PC-9 (cell line): ENCODE measurements around the gene MPPED2. TPM values are rescaled to one million over a fixed set of nuclear protein-coding genes. Genes with fewer than 3 reads are reported as not detected.

Experiments
- BruUV-seq: library from RNA; stranded (reverse); fragments of 400-500 nt; replicated peaks from 2 replicates; lab custom pipeline; 2021; lab: Mats Ljungman, UMichigan
- CTCF ChIA-PET: fragments of 300-600 bp; sonication (Branson Sonifier 250); formaldehyde crosslinking; loops from one replicate; lab custom pipeline; 2022; ENCODE audit warnings: antibody characterized with exemption; lab: Charles Lee
- POLR2A ChIA-PET: fragments of 300-600 bp; sonication (Branson Sonifier 250); formaldehyde crosslinking; loops from one replicate; lab custom pipeline; 2022; ENCODE audit warnings: antibody characterized with exemption; ENCODE audit not compliant: unreplicated experiment; lab: Charles Lee
- DNase-seq, 2 experiments: peaks; one replicate each; pipeline versions ENCODE4 v3.0.0 to v3.0.0-alpha.2; 2015 to 2022; ENCODE audit warnings: mixed read lengths in 1 of 2
- H2AFZ ChIP-seq: fragments of 200-600 bp; sonication (generic); 2 replicates; pipeline ENCODE4 v1.8.1; 2017; ENCODE audit warnings: antibody characterized with exemption
- H3F3A ChIP-seq: fragments of 200-600 bp; sonication (generic); 2 replicates; pipeline ENCODE4 v1.8.1; 2017; ENCODE audit warnings: antibody characterized with exemption, mild to moderate bottlenecking, low read depth; ENCODE audit not compliant: insufficient read depth
- H3K27ac ChIP-seq: fragments of 200-600 bp; sonication (generic); 2 replicates; pipeline ENCODE4 v1.6.1; 2016; ENCODE audit warnings: mixed run types
- H3K27me3 ChIP-seq: fragments of 200-600 bp; sonication (generic); 2 replicates; pipeline ENCODE4 v1.6.1; 2016; ENCODE audit warnings: low read depth, mixed run types; ENCODE audit not compliant: insufficient read depth
- H3K36me3 ChIP-seq: fragments of 200-600 bp; sonication (generic); 2 replicates; pipeline ENCODE4 v1.6.1; 2016; ENCODE audit warnings: low read depth, mixed run types
- H3K4me1 ChIP-seq: fragments of 200-600 bp; sonication (generic); replicated peaks from 2 replicates; pipeline ENCODE4 v1.6.1; 2016; ENCODE audit warnings: mixed run types; ENCODE audit not compliant: insufficient read depth
- H3K4me2 ChIP-seq: fragments of 200-600 bp; sonication (generic); 2 replicates; pipeline ENCODE4 v1.6.1; 2017; ENCODE audit warnings: mixed run types
- H3K4me3 ChIP-seq: fragments of 200-600 bp; sonication (generic); 2 replicates; pipeline ENCODE4 v1.6.1; 2016; ENCODE audit warnings: mixed run types
- H3K79me2 ChIP-seq: fragments of 200-600 bp; sonication (generic); 2 replicates; pipeline ENCODE4 v1.6.1; 2017; ENCODE audit warnings: low read depth, mixed run types
- H3K9me2 ChIP-seq: fragments of 200-600 bp; sonication (generic); 2 replicates; pipeline ENCODE4 v1.8.1; 2017; ENCODE audit warnings: mild to moderate bottlenecking; ENCODE audit not compliant: insufficient read depth
- H3K9me3 ChIP-seq: fragments of 200-600 bp; sonication (generic); 2 replicates; pipeline ENCODE4 v1.8.1; 2016; ENCODE audit warnings: low read depth; ENCODE audit not compliant: insufficient read depth
- H4K20me1 ChIP-seq: fragments of 200-600 bp; sonication (generic); 2 replicates; pipeline ENCODE4 v1.8.1; 2017; ENCODE audit not compliant: insufficient read depth
- CTCF ChIP-seq: fragments of 200-600 bp; sonication (generic); conservative IDR thresholded peaks from 2 replicates; pipeline ENCODE4 v1.6.1; 2017; ENCODE audit warnings: mixed run types, antibody characterized with exemption, mild to moderate bottlenecking, moderate library complexity
- EZH2 ChIP-seq: fragments of 200-600 bp; sonication (generic); IDR thresholded peaks from 2 replicates; pipeline ENCODE4 v1.8.0; 2017; ENCODE audit warnings: antibody characterized with exemption, low read depth
- intact Hi-C: fragments of 100-400 bp; cut with micrococcal nuclease; formaldehyde crosslinking; loops from one replicate; pipeline ENCODE4 v1.10.0; 2022; ENCODE audit not compliant: unreplicated experiment
- total RNA-seq: library from RNA; stranded (reverse); gene quantifications from 2 replicates; pipeline ENCODE4 v1.2.3, GENCODE V29; 2021

MPPED2 gene
- total RNA-seq, 1 experiment from 2014 or later: not detected

GRCh38 chr11:30471244-30471643 is 114.9 kb downstream of the MPPED2 start:
- Histone ChIP-seq H3K27ac (no peak overlapping the region), H3K9me2 (no peaks in the 10 kb centered on the region), H3F3A (no peaks in the 10 kb centered on the region), H3K4me2 (no peak overlapping the region), H3K27me3 (no peaks in the 10 kb centered on the region), H3K79me2 (no peaks in the 10 kb centered on the region), H4K20me1 (no peaks in the 10 kb centered on the region), H3K4me3 (no peak overlapping the region), H3K4me1 (no peaks in the 10 kb centered on the region), H3K36me3 (no peaks in the 10 kb centered on the region), H2AFZ (no peak overlapping the region), H3K9me3 (0 out of 2 replicates have a peak, but pooled peaks cover 4% of the 10 kb centered on the region)
- ChIA-PET POLR2A (no interaction called here), CTCF (no interaction called here)
- intact Hi-C loops: no loop called here
- DNase-seq: no peak
- TF ChIP-seq CTCF: no peak
- TF ChIP-seq EZH2: no peak
- BruUV-seq: no TSS peak

DNA sequence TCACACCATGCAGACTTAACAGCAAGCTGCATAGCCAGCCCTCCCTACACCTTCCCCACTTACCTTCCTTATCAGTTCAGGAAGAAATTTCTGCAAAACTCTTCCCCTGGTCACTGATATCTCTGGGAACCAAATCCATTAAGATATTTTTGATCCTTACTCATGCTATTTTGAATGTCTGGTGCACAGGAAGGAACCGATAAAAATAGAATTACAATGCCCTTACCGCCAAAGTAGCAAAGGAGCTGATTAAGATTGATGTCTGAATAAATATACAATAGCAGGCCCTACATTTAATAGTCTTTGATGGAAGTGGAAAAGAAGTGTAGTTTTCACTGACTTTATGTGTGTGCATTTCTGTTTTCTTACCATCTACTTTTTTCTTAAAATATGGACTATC is 117.3 kb downstream of the MPPED2 start:
- Histone ChIP-seq H3K27ac (no peak overlapping the region), H3F3A (no peaks in the 10 kb centered on the region), H2AFZ (no peak overlapping the region), H3K36me3 (no peaks in the 10 kb centered on the region), H3K4me1 (no peaks in the 10 kb centered on the region), H3K79me2 (no peaks in the 10 kb centered on the region), H4K20me1 (no peaks in the 10 kb centered on the region), H3K4me2 (no peak overlapping the region), H3K27me3 (no peaks in the 10 kb centered on the region), H3K4me3 (no peak overlapping the region), H3K9me3 (0 out of 2 replicates have a peak, but pooled peaks cover 4% of the 10 kb centered on the region), H3K9me2 (no peaks in the 10 kb centered on the region)
- BruUV-seq: no TSS peak
- ChIA-PET POLR2A (no interaction called here), CTCF (no interaction called here)
- TF ChIP-seq EZH2 (no peak), CTCF (no peak)
- no peak for DNase-seq
- intact Hi-C loops: no loop called here

- ChIA-PET POLR2A (no interaction called here), CTCF (no interaction called here)
- no peak overlapping the region for H3K27ac ChIP-seq
- H3K4me3 ChIP-seq: no peak overlapping the region
- no peaks in the 10 kb centered on the region for H3K9me2 ChIP-seq
- no peak overlapping the region for H3K4me2 ChIP-seq
- 0 out of 2 replicates have a peak, but pooled peaks cover under 1% of the 10 kb centered on the region for H3K27me3 ChIP-seq
- no peaks in the 10 kb centered on the region for H3F3A ChIP-seq
- no peaks in the 10 kb centered on the region for H4K20me1 ChIP-seq
- H3K4me1 ChIP-seq: no peaks in the 10 kb centered on the region
- no peak overlapping the region for H2AFZ ChIP-seq
- no peaks in the 10 kb centered on the region for H3K36me3 ChIP-seq
- no peaks in the 10 kb centered on the region for H3K79me2 ChIP-seq
- intact Hi-C loops: no loop called here
- DNase-seq: no peak
- no TSS peak for BruUV-seq
- TF ChIP-seq EZH2 (no peak), CTCF (no peak)
- H3K9me3 ChIP-seq: no peaks in the 10 kb centered on the region
Measured at GRCh38 chr11:30467176-30467575, 119.0 kb downstream of the MPPED2 start.
